AG08395 (cell line): Measurements from ENCODE around the gene ADAMTSL1.
A peak's percentile ranks its signal among the peaks of the same experiment; 100 is the strongest.

Experiments
- DNase-seq: peaks from one replicate; pipeline ENCODE4 v3.0.0; 2012; ENCODE audit warnings: mixed read lengths, low spot score

The ADAMTSL1 gene

DNA sequence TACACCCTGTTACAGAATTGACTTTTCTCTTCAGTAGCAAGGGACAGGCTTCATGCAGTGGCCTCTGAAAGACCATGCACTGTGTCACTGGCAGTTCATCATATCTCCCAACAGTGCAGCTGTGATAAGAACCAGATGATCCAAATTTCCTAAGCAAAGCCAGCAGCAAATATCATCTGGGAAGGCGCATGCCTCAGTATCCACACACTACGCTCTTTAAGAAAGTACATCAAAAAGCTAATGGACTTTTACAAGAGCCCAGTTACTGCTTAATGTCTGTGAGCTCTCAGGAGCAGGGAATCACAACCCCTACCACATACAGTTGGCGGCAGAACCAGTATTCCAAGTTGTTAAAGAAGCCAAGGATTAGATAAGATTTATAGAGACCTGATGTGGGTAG is 25.1 kb downstream of the ADAMTSL1 start:
- DNase-seq: no peak

DNA sequence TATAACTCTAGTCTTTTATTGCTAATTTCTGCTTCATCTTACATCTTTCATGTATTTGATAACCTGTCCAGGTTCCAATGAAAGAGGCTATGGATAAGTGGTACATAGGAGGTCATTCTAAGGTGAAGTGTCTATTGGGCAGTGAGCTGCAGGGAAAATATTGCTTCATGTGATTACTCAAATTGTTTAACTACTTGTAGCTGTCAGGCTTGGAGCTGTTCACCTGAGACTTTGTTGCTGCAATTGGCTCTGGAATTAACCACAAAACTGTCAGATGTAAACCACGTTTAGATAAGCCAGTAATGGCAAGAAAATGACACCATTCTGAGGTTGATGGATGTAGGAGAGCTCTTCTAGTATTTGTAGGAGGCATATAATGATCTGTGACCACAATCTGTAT is 26.0 kb downstream of the ADAMTSL1 start:
- no peak for DNase-seq

- DNase-seq: no peak
Measured at GRCh38 chr9:18500451-18500850, 26.5 kb downstream of the ADAMTSL1 start.

DNA sequence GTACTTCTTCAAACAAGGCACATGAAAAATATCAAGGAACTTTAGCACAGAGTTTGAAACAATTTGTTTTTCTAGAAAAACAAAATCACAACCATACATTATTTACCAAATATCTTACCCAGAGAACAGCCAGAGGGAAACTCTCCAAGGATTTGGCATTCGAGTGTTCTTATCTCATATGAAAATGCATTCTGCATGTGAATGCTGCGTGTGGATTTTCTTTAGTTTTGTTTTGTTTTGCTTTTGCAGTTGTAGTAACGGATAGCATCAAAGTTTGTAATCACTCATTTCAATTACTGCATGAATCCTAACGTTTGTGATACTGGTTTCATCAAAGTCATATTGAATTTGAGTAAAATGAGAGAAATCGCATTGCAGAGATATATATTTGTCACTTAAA is 28.0 kb downstream of the ADAMTSL1 start:
- no peak for DNase-seq

DNA sequence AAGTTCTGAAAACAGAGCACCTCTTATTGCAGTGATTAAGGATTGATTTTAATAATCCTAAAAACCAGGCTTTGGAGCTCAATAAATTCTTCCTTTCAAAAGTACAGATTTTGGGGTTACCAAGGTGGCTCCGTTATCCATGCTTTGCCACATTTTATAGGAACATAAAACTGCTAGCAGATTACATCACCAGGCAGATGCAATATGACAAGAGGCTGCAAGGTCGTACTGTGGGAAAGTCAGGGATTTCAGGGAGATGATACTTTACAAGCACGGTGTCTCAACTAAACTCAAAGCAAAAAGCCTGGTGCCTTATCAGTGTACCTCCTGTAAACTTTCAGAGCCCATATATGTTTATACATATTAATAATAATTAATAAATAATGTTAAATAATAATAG is 28.6 kb downstream of the ADAMTSL1 start:
- DNase-seq: no peak

GRCh38 chr9:18504707-18505106 is 30.8 kb downstream of the ADAMTSL1 start:
- no peak for DNase-seq

DNA sequence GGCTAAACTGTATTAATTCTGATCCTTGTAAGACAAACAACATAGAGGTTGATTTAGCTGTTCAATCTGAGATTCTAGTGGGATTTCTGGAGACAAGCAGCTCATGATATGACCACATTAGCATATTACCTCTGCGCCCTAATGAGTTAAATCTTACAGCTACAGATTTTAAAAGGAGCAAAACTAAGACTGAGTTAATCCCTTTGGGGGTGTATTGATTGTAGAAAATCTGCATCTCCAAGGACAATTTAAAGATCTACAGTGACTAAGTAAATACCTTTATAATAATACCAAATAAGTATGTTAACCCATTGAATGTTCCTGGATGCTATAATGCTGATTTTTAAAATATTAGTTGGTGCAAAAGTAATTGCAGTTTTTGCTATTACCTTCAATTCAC is 33.2 kb downstream of the ADAMTSL1 start:
- DNase-seq: no peak

- DNase-seq: no peak
Measured at GRCh38 chr9:18516514-18516913, 42.6 kb downstream of the ADAMTSL1 start.

GRCh38 chr9:18516965-18517364 is 43.0 kb downstream of the ADAMTSL1 start:
- no peak for DNase-seq

GRCh38 chr9:18520416-18521047 is 46.6 kb downstream of the ADAMTSL1 start:
- DNase-seq: no peak

- no peak for DNase-seq
Measured at GRCh38 chr9:18526685-18527084, 52.7 kb downstream of the ADAMTSL1 start.

DNA sequence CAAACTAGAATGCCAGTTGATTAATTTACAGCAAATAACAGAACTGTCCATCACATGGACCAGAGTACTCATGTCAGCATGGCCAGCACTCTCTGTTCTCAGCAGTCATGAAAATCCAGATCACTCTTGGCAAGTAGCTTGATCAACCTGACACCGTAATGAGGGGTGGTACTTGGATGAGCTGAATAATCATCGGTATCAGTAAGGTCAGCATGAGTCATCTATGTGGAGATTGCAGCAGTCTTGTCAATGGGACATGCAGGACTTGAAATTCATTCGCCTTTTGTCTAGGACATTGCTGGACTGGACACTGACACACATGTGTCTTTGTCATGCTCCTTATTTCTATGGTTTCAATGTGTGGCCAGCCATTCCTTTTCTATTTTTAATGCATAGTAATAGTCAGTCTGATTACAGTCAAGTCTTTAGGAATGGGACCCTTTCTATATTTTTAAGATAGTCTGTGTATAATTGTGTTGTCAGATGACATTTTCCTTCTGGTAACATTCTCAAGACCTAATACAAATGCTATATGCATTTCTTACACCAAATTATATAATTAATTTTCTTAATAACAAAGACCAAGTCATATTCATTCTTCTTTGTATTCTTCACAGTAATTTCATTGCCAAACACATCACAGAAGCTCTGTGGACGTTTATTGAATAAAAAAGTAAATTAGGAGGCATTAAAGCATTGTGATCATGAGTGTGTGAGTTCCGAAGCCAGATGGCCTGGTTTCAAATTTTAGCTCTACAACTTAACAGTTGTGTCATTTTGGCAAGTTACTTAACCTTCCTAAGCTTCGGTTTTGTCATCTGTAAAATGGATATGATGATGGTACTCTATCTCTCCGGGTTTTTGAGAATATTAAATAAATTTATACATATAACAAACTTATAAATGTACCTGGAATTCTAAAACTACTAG is 57.4 kb downstream of the ADAMTSL1 start:
- peak; percentile 2 for DNase-seq

GRCh38 chr9:18534611-18535010 is 60.7 kb downstream of the ADAMTSL1 start:
- no peak for DNase-seq

DNA sequence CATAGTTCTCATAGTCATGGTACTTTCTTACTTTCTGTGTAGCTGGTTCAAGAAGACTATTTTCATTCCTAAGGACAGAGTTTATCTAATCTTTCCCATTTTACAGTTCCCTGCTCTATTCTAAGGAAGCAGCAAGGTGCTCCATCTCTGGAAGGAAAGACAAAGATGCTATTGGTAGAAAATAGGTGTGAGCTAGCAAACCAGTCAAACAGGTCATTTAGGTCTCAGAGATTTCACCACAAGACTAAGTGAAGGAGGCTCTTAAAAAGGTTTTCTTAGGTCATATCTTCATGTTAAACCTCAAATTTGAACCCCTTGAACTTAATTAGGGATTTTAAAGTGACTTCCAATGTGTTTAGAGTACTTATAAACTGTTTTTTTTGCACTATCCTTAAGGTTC is 62.6 kb downstream of the ADAMTSL1 start:
- no peak for DNase-seq

DNA sequence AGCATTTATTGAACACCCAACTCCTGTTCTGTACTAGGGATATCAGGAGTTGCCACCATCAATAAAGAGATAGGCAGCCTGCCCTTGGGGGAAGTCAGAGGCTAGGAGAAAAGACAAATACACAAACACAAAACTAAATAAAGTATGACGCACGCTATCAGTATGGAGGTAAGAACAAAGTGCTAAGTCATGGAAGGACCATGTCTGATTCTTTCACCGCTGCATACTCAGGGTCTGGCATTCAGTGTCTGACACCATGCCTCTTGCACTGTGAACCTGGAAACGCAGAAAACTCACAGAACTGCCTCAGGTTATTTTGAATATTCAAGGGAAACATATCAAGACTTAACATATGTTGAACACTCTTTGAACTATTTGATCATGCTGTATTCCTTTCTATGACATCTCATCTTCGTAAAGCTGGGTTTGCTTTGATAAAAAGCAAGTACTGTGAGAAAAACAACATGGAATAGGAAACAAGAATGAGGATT is 65.3 kb downstream of the ADAMTSL1 start:
- no peak for DNase-seq

- peak; percentile 59 for DNase-seq
Measured at GRCh38 chr9:18542837-18543405, 69.0 kb downstream of the ADAMTSL1 start.

DNA sequence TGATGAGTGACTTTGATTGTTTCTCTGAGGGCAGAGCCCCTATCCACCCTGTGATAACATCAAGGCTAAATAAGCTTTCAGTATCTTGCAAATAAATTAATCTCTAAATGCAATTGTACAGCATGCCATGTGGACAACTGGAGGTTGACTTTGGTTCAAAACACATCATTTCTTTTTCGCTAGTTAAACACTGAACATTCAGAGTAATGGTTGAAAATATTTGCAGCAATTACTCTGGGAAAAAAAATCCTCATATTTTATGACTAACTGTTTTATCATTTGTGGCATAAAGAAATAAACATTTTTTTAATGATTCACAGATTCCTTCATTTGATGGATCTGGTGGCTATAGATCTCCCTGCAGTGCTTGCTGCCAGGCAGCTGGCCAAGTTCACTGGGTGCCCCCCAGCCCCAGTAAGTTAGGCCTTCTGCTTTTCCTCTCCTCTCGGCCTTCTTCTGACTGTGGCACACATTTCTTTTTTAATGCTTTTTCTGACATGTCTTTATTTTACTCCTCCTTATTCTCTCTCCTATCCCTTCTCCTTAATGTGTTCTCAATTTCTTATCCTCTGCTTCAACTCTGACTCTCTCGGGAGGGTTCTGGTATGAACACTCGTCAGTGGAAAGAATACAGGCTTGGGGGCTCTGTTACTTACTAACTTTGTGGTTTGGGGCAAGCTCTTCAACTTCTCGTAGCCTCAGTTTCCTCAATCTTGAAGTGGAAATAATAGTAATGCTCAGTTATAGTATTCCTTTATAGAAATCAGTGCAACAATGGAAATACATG is 69.6 kb downstream of the ADAMTSL1 start:
- DNase-seq: peak; percentile 64

DNA sequence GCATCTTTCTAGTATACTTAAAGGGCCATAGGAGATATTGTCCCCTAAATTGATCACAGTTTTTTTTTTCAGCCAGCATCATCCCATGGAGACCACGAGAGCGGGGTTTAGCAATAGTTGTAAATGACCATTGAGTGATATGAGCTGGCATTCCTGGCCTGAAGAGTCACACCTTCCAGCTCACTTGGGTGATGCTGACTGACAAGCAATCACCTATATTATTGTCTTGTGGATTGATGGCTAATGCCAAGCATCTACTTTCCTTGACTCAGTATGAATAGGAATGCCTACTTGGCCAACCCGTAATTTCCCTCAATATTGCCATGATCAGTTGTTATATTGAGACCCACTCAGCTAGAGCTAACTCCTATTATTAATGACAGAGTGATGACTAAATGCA is 70.5 kb downstream of the ADAMTSL1 start:
- DNase-seq: no peak

- no peak for DNase-seq
Measured at GRCh38 chr9:18545636-18546360, 71.8 kb downstream of the ADAMTSL1 start.

GRCh38 chr9:18548456-18548855 is 74.5 kb downstream of the ADAMTSL1 start:
- no peak for DNase-seq

- no peak for DNase-seq
Measured at GRCh38 chr9:18549772-18550171, 75.8 kb downstream of the ADAMTSL1 start.
